ENCODE results near the gene PROSER1.
"Not testable (repeated sequence)": the region's sequence is repeated elsewhere in the genome, so short reads cannot be mapped to it uniquely, and the experiment has no call there.

The PROSER1 gene

DNA sequence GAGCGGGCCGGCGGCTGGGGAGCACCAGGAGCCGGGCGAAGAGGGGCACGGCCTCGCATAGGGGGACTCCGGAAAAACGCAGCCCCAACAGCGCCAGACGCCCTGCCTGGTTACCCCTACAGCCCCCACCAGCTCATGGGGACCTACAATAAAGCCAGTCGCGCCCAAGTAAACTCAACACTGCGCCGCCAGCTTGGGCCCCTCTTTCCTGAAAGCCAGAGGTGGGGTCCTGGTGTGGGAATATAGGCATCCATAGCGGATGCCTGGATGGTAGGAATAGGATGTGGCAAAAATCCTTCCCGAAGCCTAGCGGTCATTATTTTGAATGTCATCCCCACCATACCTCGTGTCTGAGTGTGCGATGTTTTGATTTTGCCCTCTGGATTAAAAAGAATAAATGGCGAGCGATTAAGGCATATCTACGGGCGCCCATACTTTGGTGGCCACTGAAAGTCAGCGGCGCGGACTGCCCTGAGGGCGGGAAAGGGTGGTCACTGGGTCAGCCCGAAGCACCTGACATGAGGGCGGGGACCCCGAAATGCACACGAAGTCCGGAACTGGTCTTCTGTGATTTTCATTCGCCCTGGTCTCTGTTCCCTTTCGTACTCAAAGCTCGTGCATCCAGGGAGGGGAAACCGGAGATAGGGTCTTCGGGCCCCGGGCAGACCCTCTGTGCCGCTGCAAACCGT, at the start of gene PROSER1, which contains the start of gene NHLRC3:
TSS of gene PROSER1 (minus strand) at position 210 of the 689 bp plus-strand sequence. CDS start 847 bp downstream, outside the sequence.
TSS of gene NHLRC3 (plus strand) at position 577 of the 689 bp plus-strand sequence. CDS start 184 bp downstream, outside the sequence.
- peak; percentile 73 for DNase-seq

DNA sequence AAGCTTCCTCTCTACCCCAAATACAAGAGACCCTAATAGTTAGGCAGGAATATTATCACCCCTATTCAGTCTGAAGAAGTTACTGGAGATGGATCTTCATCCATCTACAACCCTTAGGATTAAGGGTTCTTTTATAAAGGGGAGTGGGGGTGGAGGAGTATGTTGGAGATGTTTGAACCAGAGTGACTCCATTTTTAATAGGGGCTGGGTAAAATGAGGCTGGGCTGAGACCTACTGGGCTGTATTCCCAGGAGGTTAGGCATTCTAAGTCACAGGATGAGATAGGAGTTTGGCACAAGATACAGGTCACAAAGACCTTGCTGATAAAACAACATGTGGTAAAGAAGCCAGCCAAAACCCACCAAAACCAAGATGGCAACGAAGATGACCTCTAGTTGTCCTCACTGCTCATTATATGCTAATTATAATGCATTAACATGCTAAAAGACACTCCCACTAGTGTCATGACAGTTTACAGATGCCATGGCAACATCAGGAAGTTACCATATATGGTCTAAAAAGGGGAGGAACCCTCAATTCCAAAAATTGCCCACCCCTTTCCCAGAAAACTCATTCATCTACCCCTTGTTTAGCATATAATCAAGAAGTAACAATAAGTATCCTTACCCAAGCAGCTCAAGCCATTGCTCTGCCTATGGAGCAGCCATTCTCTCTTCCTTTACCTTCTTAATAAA, 48.5 kb upstream of the PROSER1 start:
- not testable (repeated sequence) for DNase-seq

DNA sequence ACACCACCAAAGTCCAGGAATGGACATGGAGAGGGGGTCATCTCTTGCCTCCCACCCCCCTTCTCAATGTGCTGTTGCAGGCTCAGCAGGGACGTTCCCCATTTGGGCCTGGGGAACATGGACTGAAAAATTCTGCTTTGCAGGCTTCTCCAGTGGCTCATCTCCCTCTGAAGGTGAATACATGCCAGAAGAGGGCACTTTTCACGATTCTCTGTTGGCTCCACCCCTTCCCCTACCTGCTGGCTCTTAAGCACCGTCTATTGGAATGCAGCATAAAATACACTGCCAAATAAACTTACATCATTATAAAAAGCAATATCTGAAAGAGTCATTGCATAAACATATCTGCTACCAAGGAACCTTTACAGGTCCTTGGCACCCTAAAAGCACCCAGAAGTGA, 36.1 kb upstream of the PROSER1 start:
- DNase-seq, result no peak

DNA sequence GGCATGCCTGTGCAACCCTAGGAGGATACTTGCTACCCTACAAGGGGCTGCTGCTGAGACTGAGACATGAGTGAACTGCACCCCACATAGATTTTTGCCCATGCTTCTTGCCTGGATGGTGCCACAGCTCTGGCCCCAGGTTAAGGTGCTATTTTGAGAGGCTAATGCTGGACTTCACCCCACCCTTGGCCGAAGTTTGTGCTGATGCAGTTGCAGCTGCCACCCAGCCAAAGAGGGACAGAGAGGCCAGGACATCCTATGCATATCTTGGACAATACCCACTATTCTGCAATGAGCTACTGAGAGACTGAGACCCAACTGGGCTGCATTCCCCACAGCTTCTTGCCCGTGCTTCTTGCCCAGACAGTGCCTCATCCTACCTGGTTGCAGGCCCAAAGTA, 35.0 kb upstream of the PROSER1 start:
- DNase-seq, result no peak

DNA sequence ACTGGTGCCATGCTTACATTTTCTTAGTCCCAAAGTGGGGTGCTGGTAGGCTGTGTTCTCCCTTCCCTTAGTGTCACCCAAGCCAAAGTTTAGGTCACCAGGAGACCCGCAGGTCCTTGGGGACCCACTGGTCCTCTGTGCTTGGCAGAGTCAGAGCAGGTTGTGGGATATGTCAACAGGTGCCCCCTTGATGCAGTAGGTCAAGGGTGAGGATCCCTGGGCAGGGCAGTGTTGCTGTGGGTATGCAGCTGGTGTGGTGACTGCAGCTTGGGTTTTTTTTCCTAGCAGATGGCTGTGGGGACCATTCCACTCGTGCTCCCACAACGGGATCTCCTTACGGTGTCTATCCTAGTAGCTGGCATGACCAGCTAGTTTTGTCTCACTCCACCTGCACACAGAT, 24.1 kb upstream of the PROSER1 start:
- DNase-seq, result no peak

DNA sequence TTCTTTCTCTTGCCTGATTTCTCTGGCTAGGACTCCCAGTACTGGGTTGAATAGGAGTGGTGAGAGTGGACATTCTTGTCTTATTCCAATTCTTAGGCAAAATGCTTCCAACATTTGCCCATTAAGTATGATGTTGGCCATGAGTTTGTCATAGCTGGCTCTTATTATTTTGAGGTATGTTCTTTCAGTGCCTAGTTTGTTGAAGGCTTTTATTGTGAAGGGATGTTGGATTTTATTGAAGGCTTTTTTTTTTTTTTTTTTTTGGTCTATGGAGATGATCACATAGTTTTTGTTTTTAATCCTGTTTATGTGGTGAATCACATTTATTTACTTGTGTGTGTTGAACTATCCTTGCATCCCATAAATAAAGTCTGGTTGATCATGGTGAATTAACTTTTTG, 20.2 kb upstream of the PROSER1 start:
- DNase-seq, result no peak

DNA sequence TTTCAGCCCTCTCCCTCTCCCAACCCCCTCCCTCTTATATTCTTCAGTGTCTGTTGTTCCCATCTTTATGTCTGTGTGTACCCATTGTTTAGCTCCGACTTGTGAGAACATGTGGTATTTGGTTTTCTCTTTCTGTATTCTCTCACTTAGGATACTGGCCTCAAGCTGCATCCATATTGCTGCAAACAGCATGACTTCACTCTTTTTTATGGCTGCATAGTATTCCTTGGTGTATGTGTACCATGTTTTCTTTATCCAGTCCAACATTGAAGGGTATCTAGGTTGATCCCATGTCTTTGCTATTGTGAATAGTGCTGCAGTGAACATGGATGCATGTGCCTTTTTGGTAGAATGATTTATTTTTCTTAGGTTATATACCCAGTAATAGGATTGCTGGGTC, 18.1 kb upstream of the PROSER1 start:
- DNase-seq, result no peak

DNA sequence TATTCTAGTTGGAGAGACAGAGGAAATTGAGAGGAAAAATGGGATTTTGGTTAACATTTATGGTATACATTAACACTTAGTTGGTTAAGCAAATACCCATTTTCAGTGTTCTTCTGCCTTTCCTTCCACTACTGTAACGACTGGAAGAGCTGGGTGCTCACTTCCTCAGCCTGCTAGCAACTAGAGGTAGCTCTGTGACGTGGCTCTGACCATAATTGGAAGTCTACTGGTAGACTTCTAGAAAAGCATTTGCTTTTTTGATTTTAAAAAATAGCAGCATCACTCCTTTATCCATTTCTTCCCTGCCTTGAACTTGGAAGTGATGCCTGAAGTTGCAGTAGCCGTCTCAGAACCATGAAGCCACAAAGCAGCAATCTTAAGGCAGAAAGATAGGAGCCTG, 16.2 kb upstream of the PROSER1 start:
- no peak for DNase-seq

DNA sequence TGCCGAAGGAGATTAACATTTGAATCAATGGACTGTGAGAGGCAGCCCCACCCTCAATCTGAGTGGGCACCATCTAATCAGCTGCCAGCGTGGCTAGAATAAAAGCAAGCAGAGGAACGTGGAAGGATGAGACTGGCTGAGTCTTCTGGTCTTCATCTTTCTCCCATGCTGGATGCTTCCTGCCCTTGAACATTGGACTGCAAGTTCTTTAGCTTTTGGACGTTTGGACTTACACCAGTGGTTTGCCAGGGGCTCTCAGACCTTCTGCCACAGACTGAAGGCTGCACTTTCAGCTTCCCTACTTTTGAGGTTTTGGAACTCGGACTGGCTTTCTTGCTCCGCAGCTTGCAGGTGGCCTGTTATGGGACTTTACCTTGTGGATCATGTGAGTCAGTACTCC, 15.1 kb upstream of the PROSER1 start:
- DNase-seq, result no peak

DNA sequence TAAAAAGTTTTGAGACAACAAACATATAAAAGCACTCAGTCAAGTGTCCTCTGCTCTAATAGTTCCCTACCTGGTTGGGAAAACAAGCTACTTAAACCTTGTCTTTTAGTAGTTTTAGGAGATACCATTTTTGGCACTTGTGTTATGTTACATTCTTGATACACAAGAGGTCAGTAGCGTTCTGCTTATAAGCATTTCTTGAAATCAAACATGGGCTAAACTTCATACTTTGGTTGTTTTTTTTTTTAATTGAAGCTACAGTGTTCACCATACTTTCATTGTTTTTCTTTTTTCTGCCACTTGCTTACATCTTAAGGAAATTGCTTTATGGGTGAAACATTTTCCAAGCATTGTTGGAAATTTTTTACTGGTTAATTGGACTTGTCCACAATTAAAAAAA, 13.3 kb upstream of the PROSER1 start:
- no peak for DNase-seq

DNA sequence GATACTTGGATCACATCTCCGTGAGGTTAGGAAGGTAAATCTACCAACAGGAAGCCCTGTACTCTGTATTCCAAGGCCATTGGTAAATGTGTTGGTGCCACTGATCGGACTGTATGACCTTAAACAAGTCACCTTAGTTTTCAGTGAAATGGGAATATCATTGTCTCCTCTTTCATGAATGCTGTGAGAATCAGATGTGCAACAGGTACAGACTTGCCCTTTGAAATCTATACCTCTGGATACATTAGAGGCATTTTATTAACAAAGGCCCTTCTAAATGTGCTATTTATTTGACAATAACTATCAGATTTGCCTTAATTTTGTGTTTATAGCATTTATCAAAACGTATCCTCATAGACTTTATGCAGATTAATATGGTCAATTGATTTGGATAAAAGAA, 11.4 kb upstream of the PROSER1 start:
- no peak for DNase-seq

DNA sequence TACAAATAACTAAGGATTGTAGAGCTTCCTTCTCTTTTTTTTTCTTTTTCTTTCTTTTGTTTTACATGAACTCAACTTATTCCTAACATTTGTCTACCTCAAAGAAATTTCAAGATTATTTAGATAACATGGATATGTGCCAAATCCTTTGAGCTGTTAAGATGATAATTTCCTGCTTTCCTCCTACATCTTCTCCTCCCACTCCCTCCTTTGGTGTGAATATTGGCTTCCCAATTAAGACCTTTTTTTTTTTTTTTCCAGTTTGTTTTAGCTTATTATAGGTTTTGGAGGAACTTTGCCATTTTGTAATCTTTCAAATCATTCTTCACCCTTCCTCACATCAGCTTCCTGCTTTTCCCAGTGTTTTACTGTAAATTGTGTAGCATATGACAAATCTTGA, 10.9 kb upstream of the PROSER1 start:
- no peak for DNase-seq

DNA sequence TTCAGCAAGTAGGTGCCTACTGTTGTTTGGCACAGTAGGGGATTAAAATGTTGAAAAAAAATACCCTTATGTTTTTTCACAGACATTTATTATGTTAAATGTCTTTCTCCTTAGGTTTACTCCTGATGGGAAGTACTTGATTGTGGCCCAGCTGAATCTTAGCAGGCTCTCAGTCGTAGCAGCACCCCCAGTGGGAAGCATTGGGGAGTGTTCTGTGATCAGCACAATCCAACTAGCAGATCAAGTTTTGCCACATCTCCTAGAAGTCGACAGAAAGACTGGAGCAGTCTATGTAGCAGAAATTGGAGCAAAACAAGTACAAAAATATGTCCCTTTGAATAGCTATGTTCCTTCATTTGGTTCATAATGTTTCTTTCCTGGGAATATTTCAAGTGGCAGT, 9.7 kb upstream of the PROSER1 start:
- DNase-seq, result no peak

DNA sequence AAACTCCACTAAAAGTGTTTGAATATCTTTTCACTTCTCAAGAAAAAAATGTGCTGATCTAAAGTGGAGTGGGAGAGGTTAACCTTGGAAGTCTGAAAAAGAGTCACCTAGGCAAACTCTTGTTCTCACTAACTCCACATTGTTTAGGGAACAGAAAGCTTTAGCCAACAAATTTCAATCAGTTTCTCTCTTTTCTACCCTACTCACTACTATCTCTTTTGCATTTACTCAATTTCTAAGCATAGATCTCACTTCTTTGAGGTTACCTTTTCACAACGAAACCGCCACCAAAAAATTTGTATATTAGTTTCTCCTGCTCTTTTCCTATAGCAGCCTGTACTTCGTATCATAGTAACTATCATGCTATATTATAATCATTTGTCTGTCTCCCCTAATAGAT, 6.6 kb upstream of the PROSER1 start:
- DNase-seq, result no peak

DNA sequence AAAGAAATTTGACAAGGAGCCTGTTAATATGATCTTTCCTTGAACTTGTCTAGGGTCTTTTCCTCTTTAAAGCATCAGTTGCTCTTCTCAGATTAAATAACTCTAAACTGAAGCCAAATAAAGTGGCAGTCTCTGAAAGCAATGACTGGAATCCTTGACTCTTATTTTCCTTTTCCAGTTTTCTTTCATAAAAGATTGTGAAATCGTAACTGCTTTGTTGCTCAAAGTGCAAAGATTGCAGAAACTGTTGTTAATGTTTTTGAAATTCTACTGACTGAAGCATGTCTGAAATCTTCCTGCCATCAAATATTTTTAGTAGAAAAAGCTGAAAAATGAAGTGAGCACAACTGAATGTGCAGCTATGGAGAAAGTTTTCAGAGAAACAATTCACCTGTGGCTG, 2.3 kb upstream of the PROSER1 start:
- DNase-seq, result no peak

DNA sequence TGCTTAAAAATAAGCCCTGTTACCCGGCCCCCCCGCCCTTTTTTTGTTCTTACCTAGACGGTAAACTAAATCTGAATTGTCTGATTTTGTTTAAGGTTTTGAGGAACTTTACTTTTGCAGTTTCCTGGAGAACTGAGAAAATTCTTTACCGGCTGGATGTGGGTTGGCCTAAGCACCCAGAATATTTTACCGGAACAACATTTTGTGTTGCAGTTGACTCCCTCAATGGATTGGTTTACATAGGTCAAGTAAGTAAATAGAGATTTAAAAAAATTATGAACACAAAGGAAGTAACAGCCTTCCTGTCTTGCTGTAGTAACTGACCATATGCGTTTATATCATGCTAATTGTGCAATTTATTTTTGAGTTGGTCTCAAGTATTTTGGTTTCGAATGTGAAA, 1.2 kb upstream of the PROSER1 start:
- no peak for DNase-seq

DNA sequence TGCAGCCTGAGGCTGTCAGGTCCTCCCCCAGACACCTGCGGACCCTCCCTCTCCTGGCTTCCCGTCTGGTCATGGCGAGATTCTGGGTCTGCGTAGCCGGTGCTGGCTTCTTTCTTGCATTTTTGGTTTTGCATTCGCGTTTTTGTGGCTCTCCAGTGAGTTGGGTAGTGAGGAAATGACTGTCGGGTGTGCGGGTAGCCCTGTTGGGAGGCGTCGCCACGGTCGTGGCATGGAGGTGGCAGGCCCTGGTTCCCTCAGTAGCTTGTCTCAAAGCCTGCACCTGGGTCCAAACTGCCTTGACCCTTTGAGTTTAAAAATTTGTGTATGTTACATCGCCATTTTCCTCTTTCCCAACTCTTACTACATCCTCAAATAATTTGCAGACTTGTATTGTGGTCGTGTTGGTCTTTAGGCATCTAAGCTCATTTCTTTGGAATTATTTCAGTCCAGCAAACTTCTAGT, 711 bp upstream of the PROSER1 start:
- DNase-seq, result no peak

DNA sequence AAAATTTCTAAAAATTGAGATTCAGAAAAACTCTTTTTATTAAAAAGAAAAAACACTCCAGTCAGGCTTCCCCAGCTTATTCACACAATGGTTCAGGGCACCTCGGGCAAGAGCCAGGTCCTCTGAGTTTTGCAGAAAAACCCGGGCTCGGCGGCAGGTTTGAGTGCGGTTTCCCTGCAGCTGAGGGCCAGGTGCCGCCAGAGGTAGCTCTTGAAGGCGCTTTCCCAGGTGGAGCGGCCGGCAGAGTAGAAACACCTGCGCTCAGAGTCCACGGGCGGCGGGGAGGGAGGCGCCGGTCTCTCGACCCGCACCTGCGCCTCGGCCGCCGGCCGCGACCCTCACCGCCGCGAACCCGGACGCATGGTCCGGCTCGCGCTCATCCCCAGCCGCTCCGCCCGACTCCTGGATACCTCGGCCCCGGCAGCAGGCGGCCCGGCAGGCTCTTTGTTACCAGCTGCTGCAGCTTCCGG, 444 bp downstream of the PROSER1 start:
- DNase-seq, result peak; percentile 4

DNA sequence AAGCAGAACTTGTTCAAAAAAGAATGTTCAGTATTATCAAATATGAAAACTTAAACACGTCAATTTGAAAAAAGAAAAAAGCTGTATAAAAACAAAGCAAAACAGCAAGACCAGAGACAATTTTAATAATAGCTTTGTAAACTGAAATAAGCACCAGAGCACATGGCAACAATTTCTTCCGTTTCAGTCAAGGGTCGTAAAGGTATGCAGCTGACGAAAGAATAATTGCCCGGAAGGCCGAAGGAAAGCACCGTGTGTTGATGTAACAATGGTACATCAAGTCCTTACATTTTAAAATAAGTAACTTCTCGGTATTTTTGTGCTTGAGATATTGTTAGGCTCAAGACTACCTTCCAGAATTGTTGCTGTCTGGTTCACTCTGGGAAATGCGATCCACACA, 1.7 kb downstream of the PROSER1 start:
- DNase-seq, result no peak

DNA sequence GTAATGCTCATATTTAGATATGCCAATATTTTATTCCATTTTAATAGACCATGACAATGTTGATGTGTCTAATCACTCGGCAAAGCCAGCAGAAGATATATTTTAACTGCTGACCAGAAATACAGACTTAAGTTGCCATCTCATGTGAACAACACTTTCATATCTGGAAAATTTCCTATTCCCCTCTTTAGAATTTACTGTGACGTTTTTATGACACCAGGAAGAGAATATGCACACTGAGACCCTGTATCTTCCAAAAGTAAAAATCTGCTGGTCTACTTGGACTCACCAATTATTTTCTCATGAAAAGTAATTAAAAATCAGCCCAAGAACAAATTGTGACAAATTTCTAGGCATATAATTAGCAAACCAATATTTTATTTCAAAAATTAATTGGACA, 2.1 kb downstream of the PROSER1 start:
- no peak for DNase-seq

DNA sequence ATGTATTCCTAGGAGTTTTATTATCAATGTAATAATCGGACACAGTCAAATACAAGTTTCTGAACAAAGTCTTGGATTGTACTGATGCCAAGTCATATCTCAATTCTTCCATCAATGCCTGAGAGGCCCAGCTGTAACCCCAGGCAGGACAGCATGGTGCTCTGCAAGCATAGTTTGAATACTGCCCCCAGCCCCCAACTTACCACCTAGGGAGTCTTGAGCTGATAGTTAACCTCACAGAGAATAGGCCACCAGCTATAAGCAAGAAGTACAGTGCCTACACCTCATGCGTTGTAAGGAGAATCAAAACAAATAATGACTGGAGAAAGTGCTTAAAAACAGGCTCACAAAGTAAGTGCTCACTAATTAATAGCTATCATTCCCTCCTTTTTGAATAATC, 2.7 kb downstream of the PROSER1 start:
- DNase-seq, result no peak

DNA sequence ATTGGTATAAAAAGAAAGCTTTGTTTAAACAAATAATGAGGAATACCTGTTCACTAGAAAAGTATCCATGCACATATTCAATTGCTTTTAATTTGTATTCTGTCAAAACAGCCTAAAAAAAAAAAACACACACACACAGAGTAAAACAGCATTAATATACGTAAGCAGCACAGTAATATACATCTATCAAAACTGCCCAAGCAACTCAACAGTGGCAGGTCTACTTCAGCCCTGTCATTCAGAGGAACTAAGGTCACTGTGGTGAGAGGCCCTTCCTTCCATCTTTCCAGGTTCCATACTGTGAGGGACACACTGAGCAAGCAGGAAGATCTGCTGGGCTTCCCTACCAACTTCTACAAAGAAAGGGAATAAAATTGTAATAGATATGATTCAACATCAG, 3.8 kb downstream of the PROSER1 start:
- DNase-seq, result no peak

DNA sequence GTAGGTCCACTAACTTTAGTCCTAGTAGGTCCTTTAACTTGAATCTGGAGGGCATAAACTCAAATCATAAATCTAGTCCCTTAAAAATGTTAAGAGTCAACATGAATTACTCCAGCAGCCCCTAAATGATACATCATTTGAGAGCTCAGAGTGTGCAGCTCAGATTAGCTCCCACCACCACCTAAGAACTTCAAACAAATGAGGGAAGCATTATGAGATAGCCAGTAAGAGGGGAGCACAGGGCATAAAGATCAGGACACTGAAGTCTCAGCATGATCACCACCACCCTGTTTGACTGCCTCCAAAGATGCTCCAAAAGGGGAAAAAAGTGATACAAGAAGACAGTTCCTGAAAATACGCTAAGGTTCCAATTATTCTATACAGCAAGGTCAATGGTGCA, 5.7 kb downstream of the PROSER1 start:
- DNase-seq, result no peak

DNA sequence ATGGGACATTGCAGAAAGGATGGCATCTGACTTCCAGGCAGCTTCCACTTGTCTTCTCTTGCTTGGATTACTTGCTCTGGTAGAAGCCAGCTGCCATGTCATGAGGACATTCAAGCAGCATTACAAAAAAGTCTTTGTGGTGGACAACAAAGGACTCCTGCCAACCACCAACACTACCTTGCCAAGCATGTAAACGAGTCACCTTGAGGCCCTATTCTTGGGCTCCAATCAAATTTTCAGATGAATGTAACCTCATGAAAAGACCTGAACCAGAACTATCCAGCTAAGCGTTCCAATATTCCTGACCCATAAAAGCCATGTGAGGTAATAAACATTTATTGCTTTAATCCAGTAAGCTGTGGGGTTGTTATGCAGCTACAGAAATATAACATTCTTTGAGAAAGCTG, 12.5 kb downstream of the PROSER1 start:
- DNase-seq, result no peak

DNA sequence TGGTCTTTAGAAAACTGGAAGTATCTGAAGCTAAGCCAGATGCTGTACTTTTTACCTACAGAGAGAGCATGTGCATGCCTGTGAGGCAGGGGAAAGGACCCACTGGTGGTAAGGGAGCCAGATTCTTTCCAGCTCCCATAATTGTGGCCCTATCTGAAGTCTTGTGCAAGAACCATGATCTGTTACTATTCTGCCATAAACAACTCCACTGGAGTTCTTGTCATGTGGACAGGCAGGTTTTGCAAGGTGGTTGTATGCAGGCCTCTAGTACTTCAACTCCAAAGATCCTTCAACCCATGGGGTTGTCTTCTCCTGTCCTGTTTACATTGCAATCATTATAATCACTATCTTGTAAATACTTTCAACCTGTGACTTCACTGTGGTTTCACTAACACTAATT, 14.1 kb downstream of the PROSER1 start:
- DNase-seq, result no peak

Measured in activated T-cell treated with anti-CD3 and anti-CD28 coated beads for 4 hours (primary cell).